GM19452 (cell line): ENCODE data around the gene PRR20D.
"Not testable (repeated sequence)": the region's sequence is repeated elsewhere in the genome, so short reads cannot be mapped to it uniquely, and the experiment has no call there.

Source experiments
- ATAC-seq: cut with Tn5 transposase; IDR thresholded peaks from one replicate; pipeline ENCODE4 v1.9.1; 2021; ENCODE audit not compliant: unreplicated experiment

PRR20D gene

GRCh38 chr13:57160332-57160731, at the start of gene PRR20D:
TSS of gene PRR20D (plus strand) at chr13:57160632. CDS start at chr13:57161019, 387 bp downstream.
- ATAC-seq, result not testable (repeated sequence)

- ATAC-seq, result no peak
Measured at GRCh38 chr13:57114945-57115344, 45.5 kb upstream of the PRR20D start.

- ATAC-seq, result no peak
Measured at GRCh38 chr13:57123681-57124080, 36.8 kb upstream of the PRR20D start.

GRCh38 chr13:57128909-57129308, 31.5 kb upstream of the PRR20D start:
- no peak for ATAC-seq

GRCh38 chr13:57136093-57136492, 24.3 kb upstream of the PRR20D start:
- ATAC-seq, result no peak

- ATAC-seq, result no peak
Measured at GRCh38 chr13:57137585-57137984, 22.8 kb upstream of the PRR20D start.

GRCh38 chr13:57138988-57139387, 21.4 kb upstream of the PRR20D start:
- no peak for ATAC-seq

GRCh38 chr13:57139781-57140180, 20.7 kb upstream of the PRR20D start:
- not testable (repeated sequence) for ATAC-seq

GRCh38 chr13:57140235-57140968, 20.0 kb upstream of the PRR20D start, which contains the start of gene PRR20A:
TSS of gene PRR20A (plus strand) at chr13:57140918. CDS start at chr13:57141305, 387 bp downstream.
- ATAC-seq, result not testable (repeated sequence)

- not testable (repeated sequence) for ATAC-seq
Measured at GRCh38 chr13:57147188-57147587, 13.2 kb upstream of the PRR20D start, which contains the start of gene PRR20B. TSS of gene PRR20B (plus strand) at chr13:57147488. CDS start at chr13:57147875, 387 bp downstream.

- not testable (repeated sequence) for ATAC-seq
Measured at GRCh38 chr13:57148106-57148505, 12.3 kb upstream of the PRR20D start.

- not testable (repeated sequence) for ATAC-seq
Measured at GRCh38 chr13:57153761-57154160, 6.7 kb upstream of the PRR20D start, which contains the start of gene PRR20C. TSS of gene PRR20C (plus strand) at chr13:57154061. CDS start at chr13:57154448, 387 bp downstream.

GRCh38 chr13:57166897-57167296, 6.5 kb downstream of the PRR20D start, which contains the start of gene PRR20E:
TSS of gene PRR20E (plus strand) at chr13:57167197. CDS start at chr13:57167584, 387 bp downstream.
- not testable (repeated sequence) for ATAC-seq

- no peak for ATAC-seq
Measured at GRCh38 chr13:57191667-57192066, 31.2 kb downstream of the PRR20D start.

GRCh38 chr13:57212989-57213388, 52.6 kb downstream of the PRR20D start:
- no peak for ATAC-seq
